ENCODE data around the gene GALNT17.

- TF ChIP-seq CTCF (IDR thresholded peaks at IDR 0.05) (no peak), POLR2A (IDR thresholded peaks at IDR 0.05) (no peak)
Measured at GRCh38 chr7:71251706-71252105, 119.8 kb downstream of the GALNT17 start.
